ENCODE data around the gene TRAT1.
"Not testable (repeated sequence)": the region's sequence is repeated elsewhere in the genome, so short reads cannot be mapped to it uniquely, and the experiment has no call there.

Gene TRAT1

GRCh38 chr3:108822123-108822897 is at the start of gene TRAT1:
TRAT1 (plus strand) TSS chr3:108822786; CDS start chr3:108822928, 142 bp downstream.
- no peak for DNase-seq

GRCh38 chr3:108775649-108776048 is 46.9 kb upstream of the TRAT1 start:
- DNase-seq: no peak

- DNase-seq: no peak
Measured at GRCh38 chr3:108779496-108779895, 43.1 kb upstream of the TRAT1 start.

- DNase-seq: no peak
Measured at GRCh38 chr3:108780235-108780634, 42.4 kb upstream of the TRAT1 start.

- DNase-seq: no peak
Measured at GRCh38 chr3:108791473-108791872, 31.1 kb upstream of the TRAT1 start.

- no peak for DNase-seq
Measured at GRCh38 chr3:108804437-108804836, 18.1 kb upstream of the TRAT1 start.

- no peak for DNase-seq
Measured at GRCh38 chr3:108804966-108805365, 17.6 kb upstream of the TRAT1 start.

- no peak for DNase-seq
Measured at GRCh38 chr3:108806316-108806715, 16.3 kb upstream of the TRAT1 start.

- DNase-seq: no peak
Measured at GRCh38 chr3:108818404-108818803, 4.2 kb upstream of the TRAT1 start.

GRCh38 chr3:108820586-108820985 is 2.0 kb upstream of the TRAT1 start:
- DNase-seq: no peak

GRCh38 chr3:108823227-108823626 is 641 bp downstream of the TRAT1 start:
- no peak for DNase-seq

GRCh38 chr3:108823803-108824202 is 1.2 kb downstream of the TRAT1 start:
- not testable (repeated sequence) for DNase-seq

GRCh38 chr3:108826309-108827187 is 4.0 kb downstream of the TRAT1 start:
- no peak for DNase-seq

- no peak for DNase-seq
Measured at GRCh38 chr3:108830381-108830780, 7.8 kb downstream of the TRAT1 start.

- no peak for DNase-seq
Measured at GRCh38 chr3:108830991-108831614, 8.5 kb downstream of the TRAT1 start.

- no peak for DNase-seq
Measured at GRCh38 chr3:108833611-108834010, 11.0 kb downstream of the TRAT1 start.

GRCh38 chr3:108834551-108834950 is 12.0 kb downstream of the TRAT1 start:
- no peak for DNase-seq

GRCh38 chr3:108835101-108835500 is 12.5 kb downstream of the TRAT1 start:
- DNase-seq: no peak

GRCh38 chr3:108838436-108838835 is 15.8 kb downstream of the TRAT1 start:
- DNase-seq: no peak

- DNase-seq: no peak
Measured at GRCh38 chr3:108845709-108846293, 23.2 kb downstream of the TRAT1 start.

GRCh38 chr3:108847187-108847586 is 24.6 kb downstream of the TRAT1 start:
- no peak for DNase-seq

- no peak for DNase-seq
Measured at GRCh38 chr3:108849075-108849474, 26.5 kb downstream of the TRAT1 start.

GRCh38 chr3:108861401-108861800 is 38.8 kb downstream of the TRAT1 start:
- no peak for DNase-seq

Data from fibroblast of skin of right quadriceps (primary cell).